Measurements from ENCODE around the gene IARS1. TPM values are rescaled to one million over a fixed set of nuclear protein-coding genes. Genes with fewer than 3 reads are reported as not detected.

The IARS1 gene
- total RNA-seq, 1 experiment from 2014 or later, result 403 TPM

DNA sequence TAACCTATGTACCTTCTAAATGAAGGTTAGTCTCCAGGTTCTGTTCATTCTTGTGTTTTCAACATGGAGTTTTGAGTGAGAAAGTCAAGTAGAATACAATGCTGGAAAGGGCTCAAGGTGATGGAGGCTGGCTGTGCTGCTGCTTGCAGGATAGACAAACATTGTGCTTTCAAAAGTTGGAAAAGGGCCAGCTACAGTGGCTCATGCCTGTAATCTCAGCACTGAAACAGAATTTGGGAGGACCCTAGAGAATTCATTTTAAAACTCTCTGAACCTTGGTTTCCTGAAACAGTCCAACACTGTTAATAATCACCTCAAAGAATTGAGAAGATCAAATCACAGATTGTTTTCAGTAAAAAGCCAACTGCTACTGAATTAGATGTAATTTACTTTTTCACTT lies 15.4 kb upstream of the IARS1 start:
- intact Hi-C loops (cut with micrococcal nuclease), result no loop called here
- DNase-seq (ENCODE audit: unreplicated experiment), result no peak
- no peak overlapping the region for H3K4me3 Mint-ChIP-seq (ENCODE audit: unreplicated experiment)
- no peaks in the 10 kb centered on the region for H3K9me3 Mint-ChIP-seq (ENCODE audit: unreplicated experiment)
- no peak overlapping the region for H3K27ac Mint-ChIP-seq (ENCODE audit: low read depth, unreplicated experiment)
- H3K27me3 Mint-ChIP-seq (ENCODE audit: insufficient read depth, unreplicated experiment), result no peaks in the 10 kb centered on the region
- ChIA-PET CTCF (interaction anchor here (0.6 to 1.6 kb wide), 4 partner anchors 19 to 483 kb away, joined by 3 to 5 read pairs (median 4); no protein-coding TSS in a partner anchor), POLR2A (interaction anchor here (2.6 to 3.0 kb wide), 2 partner anchors 14 to 16 kb away, joined by 12 read pairs; partner anchors contain the start of genes CENPP and NOL8)
- H3K4me1 Mint-ChIP-seq (ENCODE audit: insufficient read depth, unreplicated experiment), result peaks cover 13% of the 10 kb centered on the region
- BruUV-seq (replicated peaks), result no TSS peak
- TF ChIP-seq, protein P1, sequence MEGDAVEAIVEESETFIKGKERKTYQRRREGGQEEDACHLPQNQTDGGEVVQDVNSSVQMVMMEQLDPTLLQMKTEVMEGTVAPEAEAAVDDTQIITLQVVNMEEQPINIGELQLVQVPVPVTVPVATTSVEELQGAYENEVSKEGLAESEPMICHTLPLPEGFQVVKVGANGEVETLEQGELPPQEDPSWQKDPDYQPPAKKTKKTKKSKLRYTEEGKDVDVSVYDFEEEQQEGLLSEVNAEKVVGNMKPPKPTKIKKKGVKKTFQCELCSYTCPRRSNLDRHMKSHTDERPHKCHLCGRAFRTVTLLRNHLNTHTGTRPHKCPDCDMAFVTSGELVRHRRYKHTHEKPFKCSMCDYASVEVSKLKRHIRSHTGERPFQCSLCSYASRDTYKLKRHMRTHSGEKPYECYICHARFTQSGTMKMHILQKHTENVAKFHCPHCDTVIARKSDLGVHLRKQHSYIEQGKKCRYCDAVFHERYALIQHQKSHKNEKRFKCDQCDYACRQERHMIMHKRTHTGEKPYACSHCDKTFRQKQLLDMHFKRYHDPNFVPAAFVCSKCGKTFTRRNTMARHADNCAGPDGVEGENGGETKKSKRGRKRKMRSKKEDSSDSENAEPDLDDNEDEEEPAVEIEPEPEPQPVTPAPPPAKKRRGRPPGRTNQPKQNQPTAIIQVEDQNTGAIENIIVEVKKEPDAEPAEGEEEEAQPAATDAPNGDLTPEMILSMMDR (IDR thresholded peaks at IDR 0.05; ENCODE audit: unreplicated experiment), result no peak
- peaks cover 97% of the 10 kb centered on the region for H3K36me3 Mint-ChIP-seq (ENCODE audit: insufficient read depth, unreplicated experiment)

DNA sequence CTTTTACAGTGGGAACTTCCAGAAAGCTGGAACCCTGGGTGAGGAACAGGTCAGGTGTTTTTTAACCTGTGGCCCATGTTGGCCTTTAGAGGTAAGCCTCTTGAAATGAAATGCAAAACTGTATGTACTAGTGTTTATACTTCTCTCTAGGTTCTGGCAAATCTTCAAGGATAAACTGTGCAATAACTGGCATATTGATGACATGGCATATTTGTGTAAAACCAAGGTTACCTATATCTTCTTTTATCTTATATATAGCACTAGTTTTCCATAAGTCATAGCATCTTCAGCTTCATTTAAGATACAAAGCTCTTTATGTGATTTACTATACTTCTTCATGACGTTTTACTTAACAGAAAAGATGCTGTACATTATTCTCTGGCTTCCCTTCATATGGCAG lies 7.4 kb upstream of the IARS1 start:
- Mint-ChIP-seq H3K36me3 (ENCODE audit: insufficient read depth, unreplicated experiment) (peaks cover 95% of the 10 kb centered on the region), H3K27ac (ENCODE audit: low read depth, unreplicated experiment) (no peak overlapping the region), H3K4me1 (ENCODE audit: insufficient read depth, unreplicated experiment) (peaks cover 2% of the 10 kb centered on the region), H3K9me3 (ENCODE audit: unreplicated experiment) (no peaks in the 10 kb centered on the region), H3K27me3 (ENCODE audit: insufficient read depth, unreplicated experiment) (no peaks in the 10 kb centered on the region), H3K4me3 (ENCODE audit: unreplicated experiment) (no peak overlapping the region)
- TF ChIP-seq, protein P1 (IDR thresholded peaks at IDR 0.05; ENCODE audit: unreplicated experiment), result no peak
- POLR2A ChIA-PET, result interaction anchor here (0.9 to 5.3 kb wide), 5 partner anchors 10 to 24 kb away, joined by 3 to 27 read pairs (median 5); partner anchors contain the start of genes CENPP and NOL8
- intact Hi-C loops (cut with micrococcal nuclease), result no loop called here
- DNase-seq (ENCODE audit: unreplicated experiment), result no peak
- CTCF ChIA-PET, result no interaction called here
- no TSS peak for BruUV-seq (replicated peaks)

DNA sequence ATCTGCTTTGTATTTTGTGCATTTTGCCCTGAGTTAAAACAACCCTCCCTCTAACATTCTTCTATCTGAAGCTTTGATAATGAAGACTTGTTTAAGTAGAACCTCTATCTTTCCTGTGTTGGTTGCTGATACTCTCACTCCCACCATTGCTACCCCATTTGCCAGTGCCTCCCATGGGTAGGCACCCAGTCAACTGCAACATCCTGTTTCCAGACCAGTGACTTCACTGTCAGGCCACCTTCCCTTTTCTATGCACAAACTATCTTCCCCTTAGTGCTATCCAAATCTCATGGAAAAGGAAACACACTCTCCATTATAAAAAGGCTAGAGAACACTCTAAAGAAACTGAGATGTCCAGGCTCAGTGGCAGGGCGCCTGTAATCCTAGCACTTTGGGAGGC lies 5.6 kb upstream of the IARS1 start:
- H3K9me3 Mint-ChIP-seq (ENCODE audit: unreplicated experiment), result no peaks in the 10 kb centered on the region
- H3K36me3 Mint-ChIP-seq (ENCODE audit: insufficient read depth, unreplicated experiment), result peaks cover 86% of the 10 kb centered on the region
- H3K4me3 Mint-ChIP-seq (ENCODE audit: unreplicated experiment), result no peak overlapping the region
- POLR2A ChIA-PET, result interaction anchor here (0.7 to 5.3 kb wide), 5 partner anchors 9 to 354 kb away, joined by 3 to 27 read pairs (median 3); partner anchors contain the start of genes CENPP and NOL8
- no peak for DNase-seq (ENCODE audit: unreplicated experiment)
- intact Hi-C loops (cut with micrococcal nuclease), result no loop called here
- no peaks in the 10 kb centered on the region for H3K27me3 Mint-ChIP-seq (ENCODE audit: insufficient read depth, unreplicated experiment)
- CTCF ChIA-PET, result interaction anchor here (1.1 kb wide), 1 partner anchor 158 kb away, joined by 3 read pairs; no protein-coding TSS in a partner anchor
- no TSS peak for BruUV-seq (replicated peaks)
- H3K27ac Mint-ChIP-seq (ENCODE audit: low read depth, unreplicated experiment), result peak overlapping the region; percentile 52
- peaks cover 10% of the 10 kb centered on the region for H3K4me1 Mint-ChIP-seq (ENCODE audit: insufficient read depth, unreplicated experiment)
- TF ChIP-seq, protein P1 (IDR thresholded peaks at IDR 0.05; ENCODE audit: unreplicated experiment), result no peak

DNA sequence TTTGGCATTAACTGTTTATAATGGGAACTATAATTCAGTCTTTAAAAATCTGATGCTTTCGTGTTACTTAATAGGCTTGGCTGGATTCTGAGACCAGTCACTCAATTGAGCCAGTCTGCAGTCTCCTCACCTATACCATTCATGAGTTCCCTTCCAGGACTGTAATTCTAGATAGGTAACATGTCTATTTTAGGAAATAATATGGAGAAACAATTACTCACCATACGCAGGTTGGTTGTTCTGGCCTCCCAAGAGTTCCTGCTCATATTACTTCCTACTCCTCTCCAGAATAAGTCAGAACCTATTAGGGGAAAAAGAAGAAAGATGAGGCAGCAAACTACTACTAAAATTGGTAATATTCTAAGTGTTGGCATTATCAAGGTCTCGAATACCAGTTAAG lies 4.5 kb upstream of the IARS1 start:
- Mint-ChIP-seq H3K27me3 (ENCODE audit: insufficient read depth, unreplicated experiment) (no peaks in the 10 kb centered on the region), H3K36me3 (ENCODE audit: insufficient read depth, unreplicated experiment) (peaks cover 85% of the 10 kb centered on the region), H3K4me3 (ENCODE audit: unreplicated experiment) (no peak overlapping the region), H3K9me3 (ENCODE audit: unreplicated experiment) (no peaks in the 10 kb centered on the region), H3K27ac (ENCODE audit: low read depth, unreplicated experiment) (no peak overlapping the region), H3K4me1 (ENCODE audit: insufficient read depth, unreplicated experiment) (peaks cover 10% of the 10 kb centered on the region)
- no peak for DNase-seq (ENCODE audit: unreplicated experiment)
- CTCF ChIA-PET, result interaction anchor here (1.1 kb wide), 1 partner anchor 157 kb away, joined by 3 read pairs; no protein-coding TSS in a partner anchor
- no TSS peak for BruUV-seq (replicated peaks)
- POLR2A ChIA-PET, result interaction anchor here (0.9 kb wide), 1 partner anchor 28 kb away, joined by 3 read pairs; the partner anchor contains the start of gene CENPP
- intact Hi-C loops (cut with micrococcal nuclease), result no loop called here
- TF ChIP-seq, protein P1 (IDR thresholded peaks at IDR 0.05; ENCODE audit: unreplicated experiment), result no peak
